Measurements from ENCODE around the gene SLC29A4.
"Not testable (repeated sequence)": the region's sequence is repeated elsewhere in the genome, so short reads cannot be mapped to it uniquely, and the experiment has no call there.

DNA sequence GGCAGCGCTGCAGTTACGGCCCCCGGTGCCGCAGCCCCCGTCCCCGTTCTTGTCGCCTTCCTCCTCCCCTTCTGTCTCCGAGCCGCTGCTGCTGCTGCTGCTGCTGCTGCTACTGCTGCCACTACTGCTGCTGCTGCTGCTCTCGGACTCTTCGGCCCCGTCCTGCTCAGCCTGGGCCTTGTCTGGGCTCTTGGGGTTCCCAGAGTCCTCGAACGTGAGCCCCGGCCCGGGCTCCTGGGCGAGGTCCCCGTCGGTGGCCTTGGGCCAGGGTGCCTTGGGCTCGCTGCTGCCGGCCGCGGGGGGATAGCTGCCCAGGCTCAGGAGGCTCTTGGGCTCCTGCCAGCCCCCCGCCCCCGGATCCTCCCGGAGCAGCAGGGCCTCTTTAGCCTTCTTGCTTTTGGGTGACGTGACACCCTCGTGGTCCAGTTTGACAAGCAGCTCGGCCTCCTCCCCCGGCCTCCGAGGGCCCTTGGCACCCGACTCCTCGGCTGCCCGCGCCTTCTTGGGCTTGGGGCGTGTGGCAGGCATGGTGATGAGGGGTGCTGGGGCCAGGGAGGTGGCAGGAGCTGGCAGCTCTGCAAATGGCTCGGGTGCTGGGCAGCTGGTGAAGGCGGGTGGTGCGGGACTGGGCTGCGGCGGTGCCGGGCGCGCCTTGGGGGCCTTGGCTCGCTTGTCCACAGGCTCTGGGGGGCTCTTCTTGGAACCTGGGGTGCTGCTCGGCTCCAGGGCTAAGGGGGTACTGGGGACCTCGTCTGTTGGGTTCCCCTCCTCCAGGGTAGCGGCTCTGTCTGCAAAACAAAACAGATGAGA lies 30.5 kb downstream of the SLC29A4 start:
- TF ChIP-seq, protein P1, sequence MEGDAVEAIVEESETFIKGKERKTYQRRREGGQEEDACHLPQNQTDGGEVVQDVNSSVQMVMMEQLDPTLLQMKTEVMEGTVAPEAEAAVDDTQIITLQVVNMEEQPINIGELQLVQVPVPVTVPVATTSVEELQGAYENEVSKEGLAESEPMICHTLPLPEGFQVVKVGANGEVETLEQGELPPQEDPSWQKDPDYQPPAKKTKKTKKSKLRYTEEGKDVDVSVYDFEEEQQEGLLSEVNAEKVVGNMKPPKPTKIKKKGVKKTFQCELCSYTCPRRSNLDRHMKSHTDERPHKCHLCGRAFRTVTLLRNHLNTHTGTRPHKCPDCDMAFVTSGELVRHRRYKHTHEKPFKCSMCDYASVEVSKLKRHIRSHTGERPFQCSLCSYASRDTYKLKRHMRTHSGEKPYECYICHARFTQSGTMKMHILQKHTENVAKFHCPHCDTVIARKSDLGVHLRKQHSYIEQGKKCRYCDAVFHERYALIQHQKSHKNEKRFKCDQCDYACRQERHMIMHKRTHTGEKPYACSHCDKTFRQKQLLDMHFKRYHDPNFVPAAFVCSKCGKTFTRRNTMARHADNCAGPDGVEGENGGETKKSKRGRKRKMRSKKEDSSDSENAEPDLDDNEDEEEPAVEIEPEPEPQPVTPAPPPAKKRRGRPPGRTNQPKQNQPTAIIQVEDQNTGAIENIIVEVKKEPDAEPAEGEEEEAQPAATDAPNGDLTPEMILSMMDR (conservative IDR thresholded peaks at IDR 0.05 in 1 of 2, IDR thresholded peaks at IDR 0.05 in 1 of 2; ENCODE audit: extremely low read depth in 1 of 2, insufficient read depth in 1 of 2, low read depth in 1 of 2, low read length in 2 of 2) = not testable (repeated sequence)
- not testable (repeated sequence) for TF ChIP-seq EZH2 (IDR thresholded peaks at IDR 0.05; ENCODE audit: borderline replicate concordance, low read length)
